DMS153 treated with DMSO at 0.1 percent for 48 hours (cell line): ENCODE results near the gene GRIP2.

ENCODE experiments used
- DNase-seq: peaks from one replicate; lab custom pipeline; 2025; ENCODE audit not compliant: unreplicated experiment; lab: John Stamatoyannopoulos, UW

GRIP2 gene

GRCh38 chr3:14541646-14542045 is 1.5 kb upstream of the GRIP2 start:
- no peak for DNase-seq

- DNase-seq, result no peak
Observed at GRCh38 chr3:14540821-14541385, 761 bp upstream of the GRIP2 start.

GRCh38 chr3:14539384-14539741 is 779 bp downstream of the GRIP2 start:
- DNase-seq, result no peak

- DNase-seq, result no peak
Observed at GRCh38 chr3:14538451-14539088, 1.6 kb downstream of the GRIP2 start.

GRCh38 chr3:14537590-14538450 is 2.3 kb downstream of the GRIP2 start:
- DNase-seq, result no peak

- DNase-seq, result no peak
Observed at GRCh38 chr3:14536837-14537589, 3.1 kb downstream of the GRIP2 start.

- DNase-seq, result no peak
Observed at GRCh38 chr3:14536055-14536815, 3.9 kb downstream of the GRIP2 start.

GRCh38 chr3:14535616-14536015 is 4.5 kb downstream of the GRIP2 start:
- no peak for DNase-seq

- DNase-seq, result no peak
Observed at GRCh38 chr3:14534516-14535191, 5.5 kb downstream of the GRIP2 start.

GRCh38 chr3:14533457-14533958 is 6.6 kb downstream of the GRIP2 start:
- no peak for DNase-seq

- DNase-seq, result no peak
Observed at GRCh38 chr3:14532691-14533456, 7.3 kb downstream of the GRIP2 start.

- no peak for DNase-seq
Observed at GRCh38 chr3:14531856-14532395, 8.2 kb downstream of the GRIP2 start.

- no peak for DNase-seq
Observed at GRCh38 chr3:14528081-14528480, 12.1 kb downstream of the GRIP2 start.

- DNase-seq, result no peak
Observed at GRCh38 chr3:14525685-14526631, 14.2 kb downstream of the GRIP2 start.

- no peak for DNase-seq
Observed at GRCh38 chr3:14524920-14525660, 15.1 kb downstream of the GRIP2 start.

- no peak for DNase-seq
Observed at GRCh38 chr3:14524311-14524711, 15.8 kb downstream of the GRIP2 start.

GRCh38 chr3:14523792-14524191 is 16.4 kb downstream of the GRIP2 start:
- DNase-seq, result no peak
